Measurements from ENCODE around the gene SCGB1A1. TPM values are rescaled to one million over a fixed set of nuclear protein-coding genes. Genes with fewer than 3 reads are reported as not detected.
"Not testable (repeated sequence)": the region's sequence is repeated elsewhere in the genome, so short reads cannot be mapped to it uniquely, and the experiment has no call there.

SCGB1A1 gene
- total RNA-seq, 1 donor from 2014 or later, result not detected

GRCh38 chr11:62444236-62444833, 25.5 kb downstream of the SCGB1A1 start:
- H3K27me3 ChIP-seq (ENCODE audit: low read depth), result no peaks in the 10 kb centered on the region
- H3K9me3 ChIP-seq (replicated peaks), result no peaks in the 10 kb centered on the region
- H3K4me1 ChIP-seq, result peaks cover 54% of the 10 kb centered on the region
- no peak for TF ChIP-seq CTCF (IDR thresholded peaks at IDR 0.05; ENCODE audit: borderline replicate concordance)
- H3K4me3 ChIP-seq, result peak overlapping the region; percentile 61
- H3K27ac ChIP-seq (replicated peaks), result peak overlapping the region; percentile 77
- no peaks in the 10 kb centered on the region for H3K36me3 ChIP-seq
- DNase-seq, result peak; percentile 62
- intact Hi-C loops (cut with micrococcal nuclease), result no loop called here

GRCh38 chr11:62444835-62445234, 26.0 kb downstream of the SCGB1A1 start:
- no peak for DNase-seq
- intact Hi-C loops (cut with micrococcal nuclease), result no loop called here
- Histone ChIP-seq H3K27me3 (ENCODE audit: low read depth) (no peaks in the 10 kb centered on the region), H3K9me3 (replicated peaks) (no peaks in the 10 kb centered on the region), H3K27ac (replicated peaks) (peak overlapping the region; percentile 77), H3K4me1 (peaks cover 51% of the 10 kb centered on the region), H3K36me3 (no peaks in the 10 kb centered on the region), H3K4me3 (peak overlapping the region; percentile 61)
- TF ChIP-seq CTCF (IDR thresholded peaks at IDR 0.05; ENCODE audit: borderline replicate concordance), result no peak

GRCh38 chr11:62445314-62445740, 26.5 kb downstream of the SCGB1A1 start:
- H3K27me3 ChIP-seq (ENCODE audit: low read depth), result no peaks in the 10 kb centered on the region
- H3K4me3 ChIP-seq, result peak overlapping the region; percentile 61
- DNase-seq, result peak; percentile 38
- H3K27ac ChIP-seq (replicated peaks), result peak overlapping the region; percentile 77
- no peaks in the 10 kb centered on the region for H3K9me3 ChIP-seq (replicated peaks)
- no peaks in the 10 kb centered on the region for H3K36me3 ChIP-seq
- TF ChIP-seq CTCF (IDR thresholded peaks at IDR 0.05; ENCODE audit: borderline replicate concordance), result no peak
- intact Hi-C loops (cut with micrococcal nuclease), result no loop called here
- peaks cover 46% of the 10 kb centered on the region for H3K4me1 ChIP-seq

- no peak for DNase-seq
- H3K9me3 ChIP-seq (replicated peaks), result no peaks in the 10 kb centered on the region
- peak overlapping the region; percentile 77 for H3K27ac ChIP-seq (replicated peaks)
- H3K27me3 ChIP-seq (ENCODE audit: low read depth), result no peaks in the 10 kb centered on the region
- peaks cover 39% of the 10 kb centered on the region for H3K4me1 ChIP-seq
- intact Hi-C loops (cut with micrococcal nuclease), result no loop called here
- H3K4me3 ChIP-seq, result no peak overlapping the region
- TF ChIP-seq CTCF (IDR thresholded peaks at IDR 0.05; ENCODE audit: borderline replicate concordance), result no peak
- no peaks in the 10 kb centered on the region for H3K36me3 ChIP-seq
Observed at GRCh38 chr11:62446091-62446490, 27.3 kb downstream of the SCGB1A1 start.

GRCh38 chr11:62449451-62449851, 30.6 kb downstream of the SCGB1A1 start:
- Histone ChIP-seq H3K27me3 (ENCODE audit: low read depth) (no peaks in the 10 kb centered on the region), H3K4me1 (peaks cover 25% of the 10 kb centered on the region), H3K9me3 (replicated peaks) (no peaks in the 10 kb centered on the region), H3K36me3 (no peaks in the 10 kb centered on the region), H3K27ac (replicated peaks) (no peak overlapping the region), H3K4me3 (no peak overlapping the region)
- intact Hi-C loops (cut with micrococcal nuclease), result no loop called here
- TF ChIP-seq CTCF (IDR thresholded peaks at IDR 0.05; ENCODE audit: borderline replicate concordance), result no peak
- no peak for DNase-seq

- DNase-seq; H3K4me3 ChIP-seq; H3K27ac ChIP-seq (replicated peaks); H3K36me3 ChIP-seq; H3K27me3 ChIP-seq (ENCODE audit: low read depth); H3K9me3 ChIP-seq (replicated peaks); intact Hi-C loops (cut with micrococcal nuclease): not testable (repeated sequence)
- peaks cover 20% of the 10 kb centered on the region for H3K4me1 ChIP-seq
Observed at GRCh38 chr11:62449912-62450311, 31.1 kb downstream of the SCGB1A1 start.
